DLD1 (cell line): ENCODE measurements around the gene AGXT.

Experiments
- in situ Hi-C: cut with HindIII; loops from 2 replicates; pipeline ENCODE4 v1.10.0; 2017; ENCODE audit warnings: low sequenced_read_pairs

Gene AGXT

DNA sequence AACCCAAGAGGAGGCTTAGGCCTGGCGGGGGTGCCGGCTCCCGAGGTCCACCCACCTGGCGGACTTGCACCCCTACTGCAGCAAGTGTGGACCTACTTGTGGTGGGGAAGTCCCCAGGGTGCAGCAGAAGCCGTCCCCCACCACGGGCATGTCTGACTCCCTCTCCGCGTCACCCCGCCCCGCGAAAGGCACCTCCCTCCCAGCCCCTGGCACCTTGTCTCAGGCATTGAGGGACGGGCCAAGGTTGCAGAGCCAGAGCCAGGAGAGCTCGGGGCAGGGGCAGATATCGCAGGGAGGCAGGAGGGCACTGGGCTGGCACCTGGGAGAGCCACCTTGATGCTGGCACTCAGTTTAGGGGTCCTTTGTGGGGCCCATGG, 56.6 kb downstream of the AGXT start:
- in situ Hi-C loops: no loop called here

DNA sequence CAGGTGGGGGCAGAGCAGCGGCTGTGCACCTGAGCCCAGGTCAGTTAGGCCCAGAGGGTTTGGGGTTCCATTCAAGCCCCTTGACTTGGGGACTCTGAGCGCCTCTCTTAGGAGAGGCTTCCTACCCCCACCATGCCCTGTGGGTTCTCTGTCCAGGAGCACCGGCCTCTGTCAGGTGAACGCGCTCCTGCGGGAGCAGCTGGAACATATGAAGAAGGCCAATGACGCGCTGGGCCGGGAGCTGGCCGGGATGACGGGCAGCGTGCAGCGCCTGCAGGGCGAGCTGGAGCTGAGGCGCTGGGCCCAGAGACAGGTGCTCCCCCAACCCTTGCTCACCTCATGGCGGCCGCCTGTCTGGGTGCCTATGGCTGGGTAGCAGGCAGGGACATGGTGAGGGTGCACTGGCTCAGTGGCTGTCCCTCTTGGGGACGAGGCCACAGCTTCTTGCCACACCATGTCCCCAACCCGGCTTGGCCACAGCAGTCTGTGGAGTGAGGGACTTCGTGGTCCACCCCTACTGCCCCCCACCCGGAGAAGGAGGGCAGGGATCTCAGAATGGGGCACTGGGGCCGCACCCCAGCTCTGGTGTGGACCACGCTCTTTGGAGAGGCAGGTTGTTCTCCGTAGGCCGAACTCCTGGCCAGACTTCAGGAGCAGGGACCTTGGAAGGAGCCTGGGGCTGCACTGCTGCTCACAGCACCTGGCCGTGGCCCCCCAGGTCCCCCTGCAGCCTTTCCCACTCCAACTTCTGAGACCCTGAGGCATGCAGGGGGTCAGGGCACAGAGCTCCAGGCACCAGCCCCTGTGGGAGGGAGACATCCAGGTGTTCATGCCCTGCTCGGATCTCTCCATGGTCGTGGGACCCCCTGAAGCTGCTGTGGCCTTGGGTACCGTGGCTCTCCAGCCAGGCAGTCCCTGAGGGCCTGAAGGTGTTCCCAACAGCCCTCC, 57.2 kb downstream of the AGXT start:
- in situ Hi-C loops: no loop called here

DNA sequence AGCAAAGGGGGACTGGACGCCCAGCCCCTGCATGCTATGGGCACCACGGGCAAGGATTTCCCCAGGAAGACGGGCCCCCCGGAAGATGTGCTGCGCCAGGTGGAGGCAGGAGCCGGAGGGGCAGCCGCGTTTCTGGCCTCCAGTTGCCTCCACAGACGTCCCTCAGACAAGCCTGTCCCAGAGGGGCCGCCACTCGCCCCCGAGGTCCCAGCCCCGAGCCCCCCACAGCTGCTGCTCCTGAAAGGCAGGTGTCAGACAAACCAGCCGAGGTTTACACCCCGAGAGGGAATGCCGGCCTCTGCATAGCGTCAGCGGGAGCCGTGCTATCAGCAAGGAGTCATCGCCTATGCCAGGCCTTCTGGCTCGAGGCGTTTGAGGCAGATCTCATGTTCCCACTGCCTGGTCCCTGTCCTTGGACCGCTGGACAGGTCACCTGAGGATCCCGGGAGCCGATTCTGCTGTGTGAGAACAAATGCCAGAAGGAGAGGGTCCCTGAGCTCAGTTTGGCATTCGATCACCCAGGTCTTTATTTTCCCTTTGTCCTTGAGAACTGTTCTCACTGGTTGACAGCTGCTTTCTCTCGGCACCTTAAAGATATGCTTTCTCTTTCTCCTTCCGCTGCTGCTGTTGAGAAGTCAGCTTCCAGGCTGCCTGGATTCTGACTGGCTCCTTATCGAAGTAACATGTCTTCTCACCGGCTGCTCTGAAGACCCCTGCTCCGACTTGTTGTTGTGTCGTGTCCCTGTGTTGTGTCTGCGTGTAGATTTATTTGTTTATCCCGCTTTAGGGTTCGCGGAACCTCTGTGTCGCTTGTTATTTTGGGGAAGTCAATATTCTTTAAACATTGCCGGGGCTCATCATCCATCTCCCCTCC, 58.1 kb downstream of the AGXT start:
- in situ Hi-C loops: no loop called here

DNA sequence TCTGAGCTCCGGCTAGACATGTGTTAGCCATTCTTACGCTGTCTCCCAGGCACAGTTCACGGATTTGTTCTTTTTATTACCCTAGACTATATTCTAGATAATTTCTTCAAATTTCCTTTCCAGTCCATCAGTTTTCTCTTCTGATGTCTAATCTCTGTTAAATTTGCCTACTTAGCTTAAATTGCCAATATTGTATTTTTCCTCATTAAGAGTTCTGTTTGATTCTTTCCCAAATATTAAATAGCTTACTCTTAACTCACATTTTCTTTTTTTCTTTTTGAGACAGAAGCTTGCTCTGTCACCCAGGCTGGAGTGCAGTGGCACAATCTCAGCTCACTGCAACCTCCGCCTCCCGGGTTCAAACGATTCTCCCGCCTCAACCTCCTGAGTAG, 58.8 kb downstream of the AGXT start:
- in situ Hi-C loops: no loop called here

DNA sequence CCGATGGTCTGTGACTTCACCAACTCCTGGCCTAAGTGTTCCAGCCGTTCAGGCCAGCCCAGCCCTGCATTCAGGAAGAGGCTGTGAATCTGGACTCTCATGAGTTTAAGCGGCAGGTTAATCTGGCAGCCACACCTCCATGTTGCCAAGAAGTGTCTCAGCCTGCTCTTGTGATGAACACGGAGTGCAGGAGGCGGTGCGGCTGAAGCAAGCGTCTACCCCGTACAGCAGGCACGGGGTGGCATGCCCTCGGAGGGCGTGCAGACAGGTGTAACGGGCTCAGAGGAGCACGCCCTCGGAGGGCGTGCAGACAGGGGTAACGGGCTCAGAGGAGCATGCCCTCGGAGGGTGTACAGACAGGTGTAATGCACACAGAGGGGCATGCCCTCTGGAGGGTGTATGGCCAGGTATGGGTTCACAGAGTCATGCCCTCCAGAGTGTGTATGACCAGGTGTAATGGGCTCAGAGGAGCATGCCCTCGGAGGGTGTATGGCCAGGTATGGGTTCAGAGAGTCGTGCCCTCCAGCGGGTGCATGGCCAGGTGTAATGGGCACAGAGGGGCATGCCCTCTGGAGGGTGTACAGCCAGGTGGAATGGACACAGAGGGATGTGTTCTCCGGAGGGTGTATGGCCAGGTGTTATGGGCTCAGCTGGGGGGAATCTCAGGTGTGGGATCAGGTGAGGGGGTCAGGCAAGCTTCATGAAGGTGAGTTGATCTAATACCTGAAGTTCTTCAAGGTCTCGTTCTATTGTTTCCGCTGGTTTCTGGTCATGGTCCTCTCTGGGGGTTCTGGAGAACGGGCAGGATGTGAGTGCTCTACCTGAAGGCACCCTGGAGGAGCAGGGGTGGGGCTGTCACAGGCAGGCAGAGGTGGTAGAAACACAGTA, 60.1 kb downstream of the AGXT start:
- in situ Hi-C loops: no loop called here

DNA sequence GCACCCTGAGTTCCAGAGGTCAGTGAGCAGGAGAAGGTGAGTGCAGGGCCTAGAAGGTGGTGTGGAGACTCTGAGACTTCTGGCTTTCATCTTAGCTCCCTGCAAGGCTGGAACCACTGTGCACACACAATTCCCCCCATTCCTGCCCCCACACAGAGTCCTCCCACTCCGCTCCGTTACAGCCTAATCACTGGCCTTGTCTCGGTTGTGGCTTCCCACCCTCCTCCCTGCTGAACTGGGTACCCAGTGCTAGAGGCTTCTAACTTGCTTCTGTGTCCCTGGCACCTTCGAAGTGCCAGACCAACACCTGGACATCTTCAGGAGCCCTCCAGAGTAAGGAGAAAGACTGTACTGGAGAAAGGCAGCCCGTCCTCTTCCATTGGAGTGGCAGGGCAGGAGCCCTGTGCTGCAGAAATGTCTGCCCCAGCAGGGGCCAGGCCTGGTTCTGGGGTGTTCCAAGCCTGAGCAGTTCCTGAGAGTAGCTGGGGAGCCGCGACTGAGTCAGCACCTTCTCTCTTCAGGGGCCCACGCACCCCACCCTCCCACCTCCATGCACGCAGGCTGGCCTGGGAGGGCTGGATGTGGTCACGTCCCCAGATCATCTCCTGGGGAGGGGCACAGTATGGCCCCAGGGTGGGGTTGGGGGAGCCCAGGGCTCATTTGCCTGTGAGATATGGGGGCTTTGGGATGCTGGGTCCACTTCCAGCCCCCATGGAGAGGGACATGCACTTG, 60.9 kb downstream of the AGXT start:
- in situ Hi-C loops: no loop called here
